Neural cell (in vitro differentiated cells): Measurements from ENCODE around the gene RCL1. TPM values are rescaled to one million over a fixed set of nuclear protein-coding genes. Genes with fewer than 3 reads are reported as not detected.

Experiments used
- H2AFZ ChIP-seq: fragments of 200-600, 300-800 bp; sonication (generic), shearing (Covaris generic); 2 replicates; pipeline ENCODE4 v1.6.0; 2014; ENCODE audit warnings: low read depth, mild to moderate bottlenecking, antibody characterized with exemption, low read length, moderate library complexity
- H3F3A ChIP-seq: fragments of 200-600 bp; shearing (Covaris generic); 2 replicates; pipeline ENCODE4 v1.6.1; 2016; ENCODE audit warnings: mild to moderate bottlenecking, moderate library complexity, mixed read lengths, antibody characterized with exemption, low read length; ENCODE audit not compliant: insufficient read depth, poor library complexity, severe bottlenecking
- H3K27ac ChIP-seq: fragments of 200-600, 300-800 bp; sonication (generic), shearing (Covaris generic); 2 replicates; pipeline ENCODE4 v1.5.1; 2014; ENCODE audit warnings: mild to moderate bottlenecking, low read length, moderate library complexity
- H3K27me3 ChIP-seq: fragments of 300-800, 200-600 bp; sonication (generic), shearing (Covaris generic); 2 replicates; pipeline ENCODE4 v1.6.0; 2014; ENCODE audit warnings: mild to moderate bottlenecking, low read depth, low read length, moderate library complexity; ENCODE audit not compliant: insufficient read depth
- H3K36me3 ChIP-seq: fragments of 300-800, 200-600 bp; sonication (generic), shearing (Covaris generic); 2 replicates; pipeline ENCODE4 v1.5.1; 2014; ENCODE audit warnings: mild to moderate bottlenecking, antibody characterized with exemption, low read length, moderate library complexity; ENCODE audit not compliant: insufficient read depth
- H3K4me2 ChIP-seq: fragments of 300-800, 200-600 bp; sonication (generic), shearing (Covaris generic); 2 replicates; pipeline ENCODE4 v1.6.0; 2014; ENCODE audit warnings: mild to moderate bottlenecking, low read length
- H3K4me3 ChIP-seq: fragments of 300-800, 200-600 bp; sonication (generic), shearing (Covaris generic); 2 replicates; pipeline ENCODE4 v1.5.1; 2014; ENCODE audit warnings: mild to moderate bottlenecking, low read length, moderate library complexity
- H3K79me2 ChIP-seq: fragments of 200-600 bp; shearing (Covaris generic); replicated peaks from 2 replicates; pipeline ENCODE4 v1.6.0; 2014; ENCODE audit warnings: mild to moderate bottlenecking, low read length, moderate library complexity; ENCODE audit not compliant: insufficient read depth
- H3K9ac ChIP-seq: fragments of 300-800, 200-600 bp; sonication (generic), shearing (Covaris generic); 2 replicates; pipeline ENCODE4 v1.6.1; 2016; ENCODE audit warnings: mild to moderate bottlenecking, low read length, mixed read lengths
- H3K9me2 ChIP-seq: fragments of 200-600 bp; shearing (Covaris generic); 2 replicates; pipeline ENCODE4 v1.6.1; 2016; ENCODE audit warnings: mild to moderate bottlenecking, low read length, mixed read lengths; ENCODE audit not compliant: insufficient read depth
- H3K9me3 ChIP-seq: fragments of 200-600, 300-800 bp; sonication (generic), shearing (Covaris generic); 2 replicates; pipeline ENCODE4 v1.6.1; 2016; ENCODE audit warnings: mild to moderate bottlenecking, mixed run types, low read length, moderate library complexity, mixed read lengths
- H4K20me1 ChIP-seq: fragments of 200-600 bp; shearing (Covaris generic); 2 replicates; pipeline ENCODE4 v1.6.1; 2016; ENCODE audit warnings: mild to moderate bottlenecking, mixed run types; ENCODE audit not compliant: insufficient read depth
- EP300 ChIP-seq: fragments of 450-650 bp; conservative IDR thresholded peaks from 2 replicates; pipeline ENCODE4 v1.6.1; 2014; ENCODE audit warnings: antibody characterized with exemption, mild to moderate bottlenecking, moderate library complexity; ENCODE audit not compliant: poor library complexity, severe bottlenecking
- EZH2 ChIP-seq: fragments of 200-600, 300-800 bp; shearing (Covaris generic), sonication (generic); IDR thresholded peaks from 2 replicates; pipeline ENCODE4 v1.6.1; 2014; ENCODE audit warnings: antibody characterized with exemption, low read length, borderline replicate concordance, mild to moderate bottlenecking; ENCODE audit not compliant: insufficient read depth, poor library complexity, severe bottlenecking
- MXI1 ChIP-seq: fragments of 450-650 bp; conservative IDR thresholded peaks from 2 replicates; pipeline ENCODE4 v1.6.1; 2014; ENCODE audit warnings: antibody characterized with exemption, mild to moderate bottlenecking; ENCODE audit not compliant: poor library complexity, severe bottlenecking
- POLR2AphosphoS5 ChIP-seq: IDR thresholded peaks from 2 replicates; pipeline ENCODE4 v1.6.1; 2012
- RAD21 ChIP-seq: fragments of 450-650 bp; conservative IDR thresholded peaks from 2 replicates; pipeline ENCODE4 v1.6.1; 2014; ENCODE audit warnings: antibody characterized with exemption, mild to moderate bottlenecking, moderate library complexity
- SMC3 ChIP-seq: fragments of 450-650 bp; conservative IDR thresholded peaks from 2 replicates; pipeline ENCODE4 v1.6.1; 2014; ENCODE audit warnings: antibody characterized with exemption, mild to moderate bottlenecking, moderate library complexity; ENCODE audit not compliant: poor library complexity
- TAF1 ChIP-seq: IDR thresholded peaks from 2 replicates; pipeline ENCODE4 v1.6.1; 2012; ENCODE audit warnings: low read depth
- polyA plus RNA-seq: library from polyadenylated mRNA; depleted of rRNA; stranded (reverse); fragments of >200 nt; gene quantifications from 2 replicates; pipeline ENCODE4 v1.2.3, GENCODE V29; 2014
- TF ChIP-seq, protein P1 (sequence below): fragments of 450-650 bp; IDR thresholded peaks from 2 replicates; pipeline ENCODE4 v1.5.1; 2014; ENCODE audit warnings: antibody characterized with exemption, mild to moderate bottlenecking, moderate library complexity; ENCODE audit not compliant: poor library complexity, severe bottlenecking
- TF ChIP-seq, protein P2 (sequence below): IDR thresholded peaks from 2 replicates; pipeline ENCODE4 v1.6.1; 2012; ENCODE audit warnings: borderline replicate concordance

RCL1 gene
- polyA plus RNA-seq, 1 donor from 2014 or later: 4.2 TPM

DNA sequence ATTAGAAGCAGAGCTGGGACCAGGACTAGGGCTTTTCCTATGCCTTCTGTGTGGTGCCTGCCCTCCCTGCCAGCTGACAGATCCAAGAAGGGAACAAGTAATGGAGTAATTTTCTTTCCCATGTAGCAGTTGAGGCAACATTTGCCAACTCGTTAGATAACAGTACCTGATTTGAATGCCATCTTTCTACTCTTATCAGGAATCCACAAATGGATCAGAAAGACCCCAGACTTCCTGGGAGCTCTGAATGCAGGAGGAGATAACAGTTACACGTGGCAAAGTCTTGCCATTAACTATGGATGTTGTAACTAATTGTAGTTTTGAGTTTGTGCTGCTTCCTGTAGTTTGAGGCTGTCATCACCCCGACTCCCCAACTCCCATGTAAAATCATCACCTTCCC is 39.2 kb downstream of the RCL1 start:
- no peak overlapping the region for H3K27ac ChIP-seq
- TF ChIP-seq, protein P1, sequence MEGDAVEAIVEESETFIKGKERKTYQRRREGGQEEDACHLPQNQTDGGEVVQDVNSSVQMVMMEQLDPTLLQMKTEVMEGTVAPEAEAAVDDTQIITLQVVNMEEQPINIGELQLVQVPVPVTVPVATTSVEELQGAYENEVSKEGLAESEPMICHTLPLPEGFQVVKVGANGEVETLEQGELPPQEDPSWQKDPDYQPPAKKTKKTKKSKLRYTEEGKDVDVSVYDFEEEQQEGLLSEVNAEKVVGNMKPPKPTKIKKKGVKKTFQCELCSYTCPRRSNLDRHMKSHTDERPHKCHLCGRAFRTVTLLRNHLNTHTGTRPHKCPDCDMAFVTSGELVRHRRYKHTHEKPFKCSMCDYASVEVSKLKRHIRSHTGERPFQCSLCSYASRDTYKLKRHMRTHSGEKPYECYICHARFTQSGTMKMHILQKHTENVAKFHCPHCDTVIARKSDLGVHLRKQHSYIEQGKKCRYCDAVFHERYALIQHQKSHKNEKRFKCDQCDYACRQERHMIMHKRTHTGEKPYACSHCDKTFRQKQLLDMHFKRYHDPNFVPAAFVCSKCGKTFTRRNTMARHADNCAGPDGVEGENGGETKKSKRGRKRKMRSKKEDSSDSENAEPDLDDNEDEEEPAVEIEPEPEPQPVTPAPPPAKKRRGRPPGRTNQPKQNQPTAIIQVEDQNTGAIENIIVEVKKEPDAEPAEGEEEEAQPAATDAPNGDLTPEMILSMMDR: no peak
- no peak for TF ChIP-seq EP300
- TF ChIP-seq POLR2AphosphoS5: no peak
- no peak for TF ChIP-seq MXI1
- TF ChIP-seq EZH2: no peak
- TF ChIP-seq RAD21: no peak
- no peak for TF ChIP-seq TAF1
- no peak for TF ChIP-seq SMC3
- TF ChIP-seq, protein P2, sequence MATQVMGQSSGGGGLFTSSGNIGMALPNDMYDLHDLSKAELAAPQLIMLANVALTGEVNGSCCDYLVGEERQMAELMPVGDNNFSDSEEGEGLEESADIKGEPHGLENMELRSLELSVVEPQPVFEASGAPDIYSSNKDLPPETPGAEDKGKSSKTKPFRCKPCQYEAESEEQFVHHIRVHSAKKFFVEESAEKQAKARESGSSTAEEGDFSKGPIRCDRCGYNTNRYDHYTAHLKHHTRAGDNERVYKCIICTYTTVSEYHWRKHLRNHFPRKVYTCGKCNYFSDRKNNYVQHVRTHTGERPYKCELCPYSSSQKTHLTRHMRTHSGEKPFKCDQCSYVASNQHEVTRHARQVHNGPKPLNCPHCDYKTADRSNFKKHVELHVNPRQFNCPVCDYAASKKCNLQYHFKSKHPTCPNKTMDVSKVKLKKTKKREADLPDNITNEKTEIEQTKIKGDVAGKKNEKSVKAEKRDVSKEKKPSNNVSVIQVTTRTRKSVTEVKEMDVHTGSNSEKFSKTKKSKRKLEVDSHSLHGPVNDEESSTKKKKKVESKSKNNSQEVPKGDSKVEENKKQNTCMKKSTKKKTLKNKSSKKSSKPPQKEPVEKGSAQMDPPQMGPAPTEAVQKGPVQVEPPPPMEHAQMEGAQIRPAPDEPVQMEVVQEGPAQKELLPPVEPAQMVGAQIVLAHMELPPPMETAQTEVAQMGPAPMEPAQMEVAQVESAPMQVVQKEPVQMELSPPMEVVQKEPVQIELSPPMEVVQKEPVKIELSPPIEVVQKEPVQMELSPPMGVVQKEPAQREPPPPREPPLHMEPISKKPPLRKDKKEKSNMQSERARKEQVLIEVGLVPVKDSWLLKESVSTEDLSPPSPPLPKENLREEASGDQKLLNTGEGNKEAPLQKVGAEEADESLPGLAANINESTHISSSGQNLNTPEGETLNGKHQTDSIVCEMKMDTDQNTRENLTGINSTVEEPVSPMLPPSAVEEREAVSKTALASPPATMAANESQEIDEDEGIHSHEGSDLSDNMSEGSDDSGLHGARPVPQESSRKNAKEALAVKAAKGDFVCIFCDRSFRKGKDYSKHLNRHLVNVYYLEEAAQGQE: no peak

GRCh38 chr9:4832786-4833579 is 40.2 kb downstream of the RCL1 start:
- no peak overlapping the region for H2AFZ ChIP-seq
- no peak overlapping the region for H3K27ac ChIP-seq
- no peaks in the 10 kb centered on the region for H3K27me3 ChIP-seq
- H3K9ac ChIP-seq: no peak overlapping the region
- TF ChIP-seq, protein P2: no peak
- TF ChIP-seq SMC3: no peak
- no peak for TF ChIP-seq RAD21
- TF ChIP-seq EZH2: no peak
- TF ChIP-seq MXI1: no peak
- TF ChIP-seq EP300: no peak
- TF ChIP-seq, protein P1: no peak
- no peak for TF ChIP-seq TAF1
- TF ChIP-seq POLR2AphosphoS5: no peak
- no peak overlapping the region for H3K4me2 ChIP-seq
- no peaks in the 10 kb centered on the region for H3K9me3 ChIP-seq
- H3K79me2 ChIP-seq: no peaks in the 10 kb centered on the region
- no peak overlapping the region for H3K4me3 ChIP-seq
- no peaks in the 10 kb centered on the region for H3K9me2 ChIP-seq
- no peaks in the 10 kb centered on the region for H3F3A ChIP-seq
- no peaks in the 10 kb centered on the region for H3K36me3 ChIP-seq
- no peaks in the 10 kb centered on the region for H4K20me1 ChIP-seq

More for the DNA sequence above, 39.2 kb downstream of the RCL1 start:
- H3K79me2 ChIP-seq: no peaks in the 10 kb centered on the region
- H3K9me3 ChIP-seq: no peaks in the 10 kb centered on the region
- H3K36me3 ChIP-seq: no peaks in the 10 kb centered on the region
- H3K27me3 ChIP-seq: no peaks in the 10 kb centered on the region
- H3K4me3 ChIP-seq: no peak overlapping the region
- no peaks in the 10 kb centered on the region for H3K9me2 ChIP-seq
- H3F3A ChIP-seq: no peaks in the 10 kb centered on the region
- H3K4me2 ChIP-seq: no peak overlapping the region
- H2AFZ ChIP-seq: no peak overlapping the region
- no peak overlapping the region for H3K9ac ChIP-seq
- no peaks in the 10 kb centered on the region for H4K20me1 ChIP-seq
